GM12892 (cell line): Measurements from ENCODE around the gene TXK.

Source experiments
- POLR2A ChIP-seq: IDR thresholded peaks from 2 replicates; pipeline ENCODE4 v1.6.1; 2011; ENCODE audit warnings: low read depth, low read length, control low read depth
- POLR2AphosphoS5 ChIP-seq: IDR thresholded peaks from 2 replicates; pipeline ENCODE4 v1.6.1; 2011; ENCODE audit warnings: low read depth, low read length, control low read depth
- TAF1 ChIP-seq: IDR thresholded peaks from 2 replicates; pipeline ENCODE4 v1.6.1; 2011; ENCODE audit warnings: low read depth, mild to moderate bottlenecking, control low read depth, low read length, borderline replicate concordance

DNA sequence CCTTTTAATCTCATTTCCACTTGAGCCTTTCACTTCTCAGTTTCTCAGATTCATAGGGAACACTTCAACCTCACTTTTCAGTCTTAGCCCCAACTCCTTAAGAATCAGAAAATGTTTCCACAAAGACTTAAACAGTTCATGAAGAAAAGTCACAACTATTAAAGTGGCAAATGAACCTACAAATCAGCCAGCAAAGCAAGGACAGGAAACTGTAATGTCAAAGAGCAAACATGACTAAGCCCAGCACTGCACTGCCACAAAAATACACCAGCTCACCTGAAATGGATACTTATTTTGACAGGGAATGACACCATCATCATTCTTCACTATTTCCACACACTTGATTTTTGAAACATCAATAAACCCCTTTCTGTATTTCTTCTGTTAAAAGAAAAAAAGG lies 41.8 kb upstream of the TXK start:
- TF ChIP-seq POLR2AphosphoS5 (no peak), POLR2A (no peak), TAF1 (no peak)
